ENCODE data around the gene QKI.

QKI gene

GRCh38 chr6:163417595-163417994 lies 3.1 kb downstream of the QKI start:
- no peaks in the 10 kb centered on the region for H3K27me3 ChIP-seq (replicated peaks)
- peaks cover 3% of the 10 kb centered on the region for H3K36me3 ChIP-seq (replicated peaks)
- no peak for DNase-seq
- H3K4me3 ChIP-seq (ENCODE audit: low read depth, low read length), result peak overlapping the region; percentile 42
- no peak for TF ChIP-seq CTCF (IDR thresholded peaks at IDR 0.05; ENCODE audit: low read depth, low read length, missing control alignments)
- in situ Hi-C loops (cut with HindIII; ENCODE audit: low pct_ligation_motif_present, low sequenced_read_pairs), result loop anchor here (25.0 kb wide), 2 partner anchors 230 to 555 kb away; no protein-coding TSS in a partner anchor
- peak overlapping the region; percentile 27 for H3K27ac ChIP-seq

GRCh38 chr6:163418311-163419029 lies 4.0 kb downstream of the QKI start:
- no peaks in the 10 kb centered on the region for H3K27me3 ChIP-seq (replicated peaks)
- DNase-seq, result no peak
- TF ChIP-seq CTCF (IDR thresholded peaks at IDR 0.05; ENCODE audit: low read depth, low read length, missing control alignments), result no peak
- peak overlapping the region; percentile 1 for H3K4me3 ChIP-seq (ENCODE audit: low read depth, low read length)
- peaks cover 3% of the 10 kb centered on the region for H3K36me3 ChIP-seq (replicated peaks)
- H3K27ac ChIP-seq, result no peak overlapping the region
- in situ Hi-C loops (cut with HindIII; ENCODE audit: low pct_ligation_motif_present, low sequenced_read_pairs), result loop anchor here (25.0 kb wide), 2 partner anchors 231 to 556 kb away; no protein-coding TSS in a partner anchor

- no peak for DNase-seq
These were observed 5.1 kb downstream of the QKI start for GRCh38 chr6:163419413-163420288.

GRCh38 chr6:163420289-163420614 lies 5.7 kb downstream of the QKI start:
- no peak for DNase-seq
- Histone ChIP-seq H3K27me3 (replicated peaks) (no peaks in the 10 kb centered on the region), H3K4me3 (ENCODE audit: low read depth, low read length) (no peak overlapping the region), H3K36me3 (replicated peaks) (peaks cover 3% of the 10 kb centered on the region), H3K27ac (no peak overlapping the region)
- in situ Hi-C loops (cut with HindIII; ENCODE audit: low pct_ligation_motif_present, low sequenced_read_pairs), result loop anchor here (25.0 kb wide), 2 partner anchors 233 to 558 kb away; no protein-coding TSS in a partner anchor
- TF ChIP-seq CTCF (IDR thresholded peaks at IDR 0.05; ENCODE audit: low read depth, low read length, missing control alignments), result no peak

More at GRCh38 chr6:163419413-163420288, 5.1 kb downstream of the QKI start:
- Histone ChIP-seq H3K27me3 (replicated peaks) (no peaks in the 10 kb centered on the region), H3K36me3 (replicated peaks) (peaks cover 3% of the 10 kb centered on the region), H3K27ac (no peak overlapping the region), H3K4me3 (ENCODE audit: low read depth, low read length) (peak overlapping the region; percentile 13)
- in situ Hi-C loops (cut with HindIII; ENCODE audit: low pct_ligation_motif_present, low sequenced_read_pairs), result loop anchor here (25.0 kb wide), 2 partner anchors 232 to 557 kb away; no protein-coding TSS in a partner anchor
- TF ChIP-seq CTCF (IDR thresholded peaks at IDR 0.05; ENCODE audit: low read depth, low read length, missing control alignments), result no peak

- no peak for DNase-seq
- Histone ChIP-seq H3K27ac (no peak overlapping the region), H3K27me3 (replicated peaks) (no peaks in the 10 kb centered on the region), H3K36me3 (replicated peaks) (no peaks in the 10 kb centered on the region), H3K4me3 (ENCODE audit: low read depth, low read length) (no peak overlapping the region)
- TF ChIP-seq CTCF (IDR thresholded peaks at IDR 0.05; ENCODE audit: low read depth, low read length, missing control alignments), result no peak
- in situ Hi-C loops (cut with HindIII; ENCODE audit: low pct_ligation_motif_present, low sequenced_read_pairs), result loop anchor here (25.0 kb wide), 2 partner anchors 235 to 560 kb away; no protein-coding TSS in a partner anchor
These were observed 8.0 kb downstream of the QKI start for GRCh38 chr6:163422550-163422949.
